ENCODE data around the gene OSBPL10. TPM values are rescaled to one million over a fixed set of nuclear protein-coding genes. Genes with fewer than 3 reads are reported as not detected.
A peak's percentile ranks its signal among the peaks of the same experiment; 100 is the strongest.

Gene OSBPL10
- total RNA-seq, 1 donor from 2014 or later: 12.1 TPM

DNA sequence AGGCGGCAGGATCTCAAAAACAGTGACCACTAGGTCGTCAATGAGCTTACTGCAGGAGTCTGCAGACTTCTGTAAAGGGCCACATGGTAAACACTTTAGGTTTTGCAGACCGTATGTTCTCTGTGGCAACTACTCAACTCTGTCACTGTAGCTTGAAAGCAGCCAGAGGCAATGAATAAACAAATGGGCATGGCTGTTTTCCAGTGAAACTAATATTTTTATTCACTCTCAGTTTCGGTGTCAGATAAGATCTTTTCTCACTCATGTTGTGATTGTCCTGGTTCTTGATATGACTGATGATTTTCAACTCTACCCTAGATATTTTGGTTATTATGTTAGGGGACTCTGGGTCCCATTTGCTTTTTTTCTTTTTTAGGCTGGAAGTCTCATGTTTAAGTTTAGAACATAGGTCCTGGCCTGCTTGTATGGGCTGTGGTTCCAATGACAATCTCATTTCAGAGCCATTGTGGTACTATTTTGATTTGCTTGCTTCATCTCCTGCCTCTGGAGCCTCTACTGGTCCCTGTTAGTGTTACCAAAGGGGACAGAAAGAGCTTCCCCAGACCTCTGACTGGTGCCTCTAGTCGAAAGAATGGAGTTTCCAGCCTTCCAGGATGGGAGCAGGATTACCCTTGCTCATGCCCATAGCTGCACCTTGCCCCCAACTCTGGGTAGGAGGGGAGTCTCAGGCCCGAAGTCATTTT lies 226.3 kb downstream of the OSBPL10 start:
- peak overlapping the region; percentile 66 for H3K4me3 Mint-ChIP-seq
- H3K36me3 Mint-ChIP-seq (ENCODE audit: low read depth): no peaks in the 10 kb centered on the region
- H3K4me1 Mint-ChIP-seq (ENCODE audit: low read depth): peaks cover 61% of the 10 kb centered on the region
- intact Hi-C loops (cut with micrococcal nuclease): loop anchor here (1.0 to 10.0 kb wide), 12 partner anchors 18 to 1407 kb away; no protein-coding TSS in a partner anchor
- H3K27me3 Mint-ChIP-seq (ENCODE audit: insufficient read depth): no peaks in the 10 kb centered on the region
- peak overlapping the region; percentile 94 for H3K27ac Mint-ChIP-seq
- no peak for DNase-seq (ENCODE audit: low spot score)
- H3K9me3 Mint-ChIP-seq: no peaks in the 10 kb centered on the region

DNA sequence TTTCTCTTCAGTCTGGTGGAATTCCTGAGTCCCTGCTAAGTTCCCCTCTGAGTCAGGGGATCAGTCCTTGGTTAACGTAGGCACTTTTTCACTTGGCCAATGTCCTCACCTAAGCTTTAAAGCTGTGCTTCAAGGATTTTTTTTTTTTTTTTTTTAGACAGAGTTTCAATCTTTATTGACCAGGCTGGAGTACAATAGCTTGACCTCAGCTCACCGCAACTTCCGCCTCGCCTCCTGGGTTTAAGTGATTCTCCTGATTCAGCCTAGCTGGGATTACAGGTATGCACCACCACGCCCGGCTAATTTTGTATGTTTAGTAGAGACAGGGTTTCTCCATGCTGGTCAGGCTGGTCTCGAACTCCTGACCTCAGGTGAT lies 228.0 kb downstream of the OSBPL10 start:
- DNase-seq (ENCODE audit: low spot score): no peak
- Mint-ChIP-seq H3K4me3 (no peak overlapping the region), H3K27ac (no peak overlapping the region), H3K9me3 (no peaks in the 10 kb centered on the region), H3K4me1 (ENCODE audit: low read depth) (peaks cover 47% of the 10 kb centered on the region), H3K27me3 (ENCODE audit: insufficient read depth) (no peaks in the 10 kb centered on the region), H3K36me3 (ENCODE audit: low read depth) (no peaks in the 10 kb centered on the region)
- intact Hi-C loops (cut with micrococcal nuclease): loop anchor here (5.0 to 10.0 kb wide), 2 partner anchors 281 to 392 kb away; no protein-coding TSS in a partner anchor

DNA sequence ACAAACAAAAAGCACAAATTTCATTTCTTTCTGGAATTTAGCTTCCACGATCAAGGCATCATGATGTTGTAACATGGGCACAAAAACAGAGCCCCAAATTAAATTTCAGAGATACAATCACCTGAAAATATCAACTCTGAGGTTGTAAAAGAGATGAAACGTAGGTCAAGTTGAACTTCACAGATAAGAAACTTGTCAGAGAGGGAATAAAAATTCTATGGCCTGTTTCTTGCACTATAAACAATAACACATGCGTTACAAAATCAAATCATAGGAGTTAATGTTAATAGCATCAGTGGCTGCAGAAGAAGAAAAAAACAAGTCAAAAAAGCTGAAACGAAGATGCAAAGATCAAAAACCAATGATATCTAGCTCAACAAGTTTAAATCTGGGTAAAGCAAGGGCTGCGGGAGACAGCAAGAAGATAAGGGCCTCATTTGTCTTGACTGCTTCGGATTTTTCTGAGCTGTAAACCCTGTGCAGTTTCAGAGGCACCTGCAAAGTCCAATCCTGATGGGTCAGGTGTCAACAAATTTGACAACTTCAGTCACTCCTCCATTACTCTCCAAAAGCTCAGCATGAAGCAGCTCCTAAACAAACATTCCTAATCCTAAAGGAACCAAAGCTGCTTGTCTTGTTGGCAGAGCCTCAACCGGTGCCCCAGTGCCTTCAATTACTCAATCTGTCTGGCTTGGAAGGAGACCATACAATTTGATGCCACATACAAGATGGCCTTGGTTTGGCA lies 228.6 kb downstream of the OSBPL10 start:
- Mint-ChIP-seq H3K36me3 (ENCODE audit: low read depth) (no peaks in the 10 kb centered on the region), H3K27me3 (ENCODE audit: insufficient read depth) (no peaks in the 10 kb centered on the region), H3K4me3 (no peak overlapping the region), H3K4me1 (ENCODE audit: low read depth) (peaks cover 42% of the 10 kb centered on the region), H3K9me3 (no peaks in the 10 kb centered on the region), H3K27ac (no peak overlapping the region)
- intact Hi-C loops (cut with micrococcal nuclease): loop anchor here (5.0 to 10.0 kb wide), 2 partner anchors 280 to 392 kb away; no protein-coding TSS in a partner anchor
- DNase-seq (ENCODE audit: low spot score): no peak

DNA sequence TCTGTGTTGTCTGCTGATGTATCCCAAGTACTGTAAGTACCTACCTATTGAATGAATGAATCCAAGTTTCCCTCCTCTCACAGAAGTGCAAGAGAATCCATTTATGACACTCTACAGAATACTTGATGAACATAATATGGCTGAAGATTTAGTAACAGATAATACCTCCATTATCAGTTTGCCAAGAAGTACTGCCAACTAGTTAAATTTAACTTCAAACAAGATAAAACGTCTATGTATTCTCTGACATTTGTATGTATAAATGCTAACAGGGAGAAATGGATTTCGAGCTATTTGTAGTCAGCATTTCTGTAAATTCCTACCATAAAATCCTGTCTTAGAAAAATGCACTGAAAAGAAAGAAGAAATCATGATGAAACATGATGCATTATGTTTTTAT lies 230.7 kb downstream of the OSBPL10 start:
- peaks cover 4% of the 10 kb centered on the region for H3K27me3 Mint-ChIP-seq (ENCODE audit: insufficient read depth)
- H3K4me3 Mint-ChIP-seq: no peak overlapping the region
- H3K4me1 Mint-ChIP-seq (ENCODE audit: low read depth): peaks cover 20% of the 10 kb centered on the region
- H3K9me3 Mint-ChIP-seq: no peaks in the 10 kb centered on the region
- no peak overlapping the region for H3K27ac Mint-ChIP-seq
- no peaks in the 10 kb centered on the region for H3K36me3 Mint-ChIP-seq (ENCODE audit: low read depth)
- DNase-seq (ENCODE audit: low spot score): no peak
- intact Hi-C loops (cut with micrococcal nuclease): loop anchor here (5.0 to 10.0 kb wide), 2 partner anchors 278 to 394 kb away; no protein-coding TSS in a partner anchor

DNA sequence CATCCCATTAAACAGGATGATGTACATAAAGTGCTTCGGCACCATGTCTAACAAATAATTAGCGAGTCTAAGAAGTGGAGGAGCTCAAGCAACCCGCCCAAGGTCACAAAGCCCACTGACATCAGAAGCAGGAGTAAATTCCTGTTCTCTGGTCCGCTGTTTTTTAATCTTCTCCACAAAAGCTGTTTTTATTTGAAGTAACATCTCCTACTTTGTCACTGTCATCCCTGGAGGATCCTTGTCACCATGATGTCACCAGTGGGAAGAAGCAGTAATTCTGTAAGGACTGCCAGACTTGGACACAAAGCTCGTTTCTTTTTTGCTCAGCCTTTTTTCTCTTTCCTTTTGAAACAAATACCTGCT lies 232.1 kb downstream of the OSBPL10 start:
- Mint-ChIP-seq H3K4me3 (no peak overlapping the region), H3K27ac (no peak overlapping the region), H3K9me3 (no peaks in the 10 kb centered on the region), H3K36me3 (ENCODE audit: low read depth) (no peaks in the 10 kb centered on the region), H3K4me1 (ENCODE audit: low read depth) (peaks cover 6% of the 10 kb centered on the region), H3K27me3 (ENCODE audit: insufficient read depth) (peaks cover 4% of the 10 kb centered on the region)
- intact Hi-C loops (cut with micrococcal nuclease): no loop called here
- DNase-seq (ENCODE audit: low spot score): no peak

DNA sequence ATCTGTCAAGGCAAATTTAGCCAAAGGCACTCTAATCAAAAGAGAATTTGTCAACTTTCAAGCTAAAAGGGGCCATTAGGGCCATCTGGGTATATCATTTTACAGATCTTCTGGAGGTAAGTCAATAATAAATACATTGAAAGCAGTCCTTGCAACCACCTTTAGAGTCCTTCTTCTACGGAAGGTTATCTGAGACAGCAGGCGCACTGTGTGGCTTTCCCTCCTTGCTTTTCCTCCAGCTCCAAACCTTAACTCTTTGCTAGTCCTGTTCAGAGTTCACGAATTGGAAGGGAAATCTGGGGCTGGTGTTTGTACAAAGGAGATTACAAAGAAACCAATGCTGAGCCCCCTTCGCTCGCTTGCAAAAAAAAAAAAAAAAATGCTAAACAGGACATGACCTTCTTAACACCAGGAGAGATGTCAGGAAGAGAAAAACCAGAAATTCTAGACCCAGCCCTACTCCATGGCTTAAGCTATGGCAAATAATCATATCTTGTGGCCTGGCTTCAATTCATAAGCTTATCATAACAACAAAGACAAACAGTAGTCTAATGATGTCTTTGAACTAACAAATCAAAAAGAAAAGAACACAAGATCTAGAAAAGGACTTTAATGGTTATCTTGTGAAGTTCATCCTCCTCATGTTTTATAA lies 232.7 kb downstream of the OSBPL10 start:
- no peak for DNase-seq (ENCODE audit: low spot score)
- intact Hi-C loops (cut with micrococcal nuclease): no loop called here
- H3K36me3 Mint-ChIP-seq (ENCODE audit: low read depth): peaks cover under 1% of the 10 kb centered on the region
- H3K9me3 Mint-ChIP-seq: no peaks in the 10 kb centered on the region
- peaks cover 1% of the 10 kb centered on the region for H3K4me1 Mint-ChIP-seq (ENCODE audit: low read depth)
- H3K27ac Mint-ChIP-seq: no peak overlapping the region
- H3K27me3 Mint-ChIP-seq (ENCODE audit: insufficient read depth): peaks cover 4% of the 10 kb centered on the region
- H3K4me3 Mint-ChIP-seq: no peak overlapping the region

DNA sequence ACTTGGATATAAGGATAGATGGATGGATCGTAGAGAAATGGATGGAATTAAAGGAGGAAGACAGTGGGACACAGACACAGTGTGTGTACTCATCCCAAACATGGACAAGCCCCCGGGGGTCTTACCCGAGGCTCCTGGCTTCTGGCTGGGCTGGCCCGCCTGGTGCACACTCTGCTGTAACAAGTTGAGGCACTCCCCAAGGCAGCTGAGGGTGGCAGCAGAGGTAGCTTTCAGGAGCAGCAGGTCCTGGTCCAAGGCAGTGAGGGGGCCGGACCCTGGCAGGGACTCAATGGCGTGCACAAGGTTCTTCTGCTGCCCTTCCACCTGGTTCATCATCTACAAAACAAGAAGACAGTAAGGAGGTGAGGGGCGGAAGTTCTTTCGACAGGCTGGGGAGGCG lies 233.3 kb downstream of the OSBPL10 start:
- H3K27me3 Mint-ChIP-seq (ENCODE audit: insufficient read depth): peaks cover 4% of the 10 kb centered on the region
- no peak for DNase-seq (ENCODE audit: low spot score)
- H3K4me1 Mint-ChIP-seq (ENCODE audit: low read depth): no peaks in the 10 kb centered on the region
- H3K4me3 Mint-ChIP-seq: no peak overlapping the region
- intact Hi-C loops (cut with micrococcal nuclease): no loop called here
- no peaks in the 10 kb centered on the region for H3K9me3 Mint-ChIP-seq
- no peak overlapping the region for H3K27ac Mint-ChIP-seq
- peaks cover 1% of the 10 kb centered on the region for H3K36me3 Mint-ChIP-seq (ENCODE audit: low read depth)

DNA sequence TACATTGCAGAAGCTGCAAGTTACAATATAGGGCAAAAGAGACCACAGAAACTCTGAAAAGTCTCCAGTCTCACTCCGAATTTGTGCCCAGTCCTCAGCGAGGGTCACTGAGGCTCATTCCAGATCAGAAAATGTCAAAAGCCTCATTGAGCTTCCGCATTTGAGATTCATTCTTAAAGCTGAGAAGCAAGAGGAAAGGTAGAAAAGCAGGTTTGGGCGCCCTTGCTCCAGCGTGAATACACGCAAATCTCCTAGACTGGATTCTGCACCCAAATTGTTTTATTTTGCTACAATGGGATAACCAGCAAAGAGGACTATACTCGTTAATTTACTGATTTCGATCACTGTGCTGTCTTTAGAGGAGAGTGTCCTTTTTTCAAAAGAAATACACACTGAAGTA lies 236.1 kb downstream of the OSBPL10 start:
- H3K9me3 Mint-ChIP-seq: no peaks in the 10 kb centered on the region
- no peak for DNase-seq (ENCODE audit: low spot score)
- peaks cover 1% of the 10 kb centered on the region for H3K36me3 Mint-ChIP-seq (ENCODE audit: low read depth)
- H3K27me3 Mint-ChIP-seq (ENCODE audit: insufficient read depth): peaks cover 4% of the 10 kb centered on the region
- intact Hi-C loops (cut with micrococcal nuclease): no loop called here
- H3K27ac Mint-ChIP-seq: no peak overlapping the region
- no peak overlapping the region for H3K4me3 Mint-ChIP-seq
- no peaks in the 10 kb centered on the region for H3K4me1 Mint-ChIP-seq (ENCODE audit: low read depth)

DNA sequence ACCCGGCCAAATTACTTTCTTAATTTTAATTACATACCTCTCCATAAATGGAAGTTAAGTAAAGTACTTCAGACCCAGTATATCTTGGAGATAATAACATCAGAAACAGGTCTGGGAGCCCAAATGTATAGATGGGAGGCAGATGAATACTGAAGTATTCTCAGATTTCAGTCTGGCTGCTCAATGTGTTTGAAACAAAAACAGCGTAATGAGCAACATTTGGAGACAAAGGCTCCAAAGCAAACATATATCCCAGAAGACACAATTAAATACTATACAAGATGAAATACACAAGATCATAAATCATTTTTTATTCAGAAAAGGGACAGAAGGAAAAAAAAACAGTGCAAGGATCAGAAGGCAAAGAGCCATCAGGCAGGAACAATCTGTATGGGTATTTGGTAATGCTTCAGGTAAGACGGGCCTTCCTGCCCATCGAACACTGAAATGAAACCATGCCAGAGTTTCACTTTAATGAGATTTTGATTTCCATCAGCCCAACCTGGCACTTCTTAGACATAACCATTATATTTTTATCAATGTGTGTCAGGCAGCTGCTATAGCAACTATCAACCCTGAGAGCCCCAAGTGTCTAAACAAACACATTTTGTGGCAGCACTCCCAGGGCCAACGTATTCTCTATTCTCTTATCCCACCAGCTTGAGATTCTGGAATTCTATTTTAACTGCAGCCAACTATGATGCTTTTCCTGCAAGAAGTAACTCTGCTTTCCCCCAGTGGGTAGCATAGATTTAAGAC lies 237.6 kb downstream of the OSBPL10 start:
- H3K4me1 Mint-ChIP-seq (ENCODE audit: low read depth): no peaks in the 10 kb centered on the region
- no peak overlapping the region for H3K27ac Mint-ChIP-seq
- intact Hi-C loops (cut with micrococcal nuclease): no loop called here
- DNase-seq (ENCODE audit: low spot score): no peak
- H3K36me3 Mint-ChIP-seq (ENCODE audit: low read depth): peaks cover 1% of the 10 kb centered on the region
- H3K4me3 Mint-ChIP-seq: no peak overlapping the region
- no peaks in the 10 kb centered on the region for H3K9me3 Mint-ChIP-seq
- H3K27me3 Mint-ChIP-seq (ENCODE audit: insufficient read depth): peaks cover 4% of the 10 kb centered on the region

DNA sequence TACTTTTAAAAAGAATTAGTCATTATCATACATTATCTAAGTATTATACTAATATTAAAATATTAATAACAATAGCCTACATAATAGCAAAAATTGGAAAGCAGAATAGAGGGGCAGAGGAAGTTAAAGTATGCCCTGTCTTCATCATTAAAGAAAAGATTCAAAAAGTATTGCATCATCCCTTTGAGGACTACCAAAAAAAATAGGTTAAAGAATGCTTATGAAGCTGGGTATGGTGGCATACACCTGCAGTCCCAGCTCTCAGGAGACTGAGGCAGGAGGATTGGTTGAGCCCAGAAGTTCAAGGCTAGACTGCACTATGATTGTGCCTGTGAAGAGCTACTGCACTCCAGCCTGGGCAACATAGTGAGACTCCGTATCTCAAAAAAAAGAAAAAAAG lies 240.7 kb downstream of the OSBPL10 start:
- Mint-ChIP-seq H3K27ac (no peak overlapping the region), H3K27me3 (ENCODE audit: insufficient read depth) (peaks cover under 1% of the 10 kb centered on the region), H3K36me3 (ENCODE audit: low read depth) (peaks cover 1% of the 10 kb centered on the region), H3K9me3 (no peaks in the 10 kb centered on the region), H3K4me1 (ENCODE audit: low read depth) (no peaks in the 10 kb centered on the region), H3K4me3 (no peak overlapping the region)
- no peak for DNase-seq (ENCODE audit: low spot score)
- intact Hi-C loops (cut with micrococcal nuclease): no loop called here

DNA sequence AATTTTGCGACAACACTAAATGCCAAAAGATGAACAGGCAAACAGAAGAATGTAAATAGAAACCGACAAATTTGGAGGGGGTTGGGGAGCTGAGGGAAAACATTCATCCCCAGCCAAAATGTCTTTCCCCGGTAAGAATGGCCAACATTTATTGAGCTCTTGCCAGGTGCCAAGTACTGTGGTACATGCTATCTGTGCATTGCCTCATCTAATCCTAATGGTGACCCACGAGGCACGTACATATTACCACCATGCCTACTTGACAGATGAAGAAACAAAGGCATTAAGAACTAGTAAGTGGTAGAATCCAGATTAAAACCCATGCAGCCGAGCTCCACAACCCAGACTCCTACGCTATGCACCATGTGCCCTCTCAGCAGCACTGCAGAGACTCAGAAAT lies 242.7 kb downstream of the OSBPL10 start:
- H3K36me3 Mint-ChIP-seq (ENCODE audit: low read depth): peaks cover under 1% of the 10 kb centered on the region
- H3K27ac Mint-ChIP-seq: no peak overlapping the region
- no peak for DNase-seq (ENCODE audit: low spot score)
- H3K4me1 Mint-ChIP-seq (ENCODE audit: low read depth): no peaks in the 10 kb centered on the region
- H3K27me3 Mint-ChIP-seq (ENCODE audit: insufficient read depth): no peaks in the 10 kb centered on the region
- no peaks in the 10 kb centered on the region for H3K9me3 Mint-ChIP-seq
- no peak overlapping the region for H3K4me3 Mint-ChIP-seq
- intact Hi-C loops (cut with micrococcal nuclease): no loop called here

DNA sequence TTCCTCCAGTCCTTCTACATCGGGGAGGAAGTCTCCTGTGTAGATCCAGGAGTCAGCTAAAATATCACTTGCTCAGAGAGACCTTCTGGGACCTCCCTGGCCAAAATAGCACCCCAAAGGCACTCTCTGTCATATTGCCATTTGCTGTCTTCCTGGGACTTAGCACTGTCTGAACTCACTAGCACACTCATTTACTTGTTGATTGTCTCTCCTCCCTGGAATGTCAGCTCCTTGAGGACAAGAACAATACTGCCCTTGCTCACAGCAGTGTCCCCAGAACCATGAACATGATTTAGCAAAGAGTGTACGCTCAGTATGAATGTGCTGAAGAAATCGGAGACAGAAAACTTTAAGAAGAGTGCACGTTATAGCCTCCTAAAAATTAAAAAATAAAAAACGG lies 245.4 kb downstream of the OSBPL10 start:
- no peak for DNase-seq (ENCODE audit: low spot score)

More for the DNA sequence above, 245.4 kb downstream of the OSBPL10 start:
- Mint-ChIP-seq H3K9me3 (no peaks in the 10 kb centered on the region), H3K4me1 (ENCODE audit: low read depth) (no peaks in the 10 kb centered on the region), H3K27ac (no peak overlapping the region), H3K36me3 (ENCODE audit: low read depth) (peaks cover 6% of the 10 kb centered on the region), H3K27me3 (ENCODE audit: insufficient read depth) (peaks cover 4% of the 10 kb centered on the region), H3K4me3 (no peak overlapping the region)
- intact Hi-C loops (cut with micrococcal nuclease): no loop called here
